ENCODE results near the gene PTPRD. TPM values are rescaled to one million over a fixed set of nuclear protein-coding genes. Genes with fewer than 3 reads are reported as not detected.
"Not testable (repeated sequence)": the region's sequence is repeated elsewhere in the genome, so short reads cannot be mapped to it uniquely, and the experiment has no call there.

PTPRD gene
- total RNA-seq, 1 donor from 2014 or later = 30.8 TPM

DNA sequence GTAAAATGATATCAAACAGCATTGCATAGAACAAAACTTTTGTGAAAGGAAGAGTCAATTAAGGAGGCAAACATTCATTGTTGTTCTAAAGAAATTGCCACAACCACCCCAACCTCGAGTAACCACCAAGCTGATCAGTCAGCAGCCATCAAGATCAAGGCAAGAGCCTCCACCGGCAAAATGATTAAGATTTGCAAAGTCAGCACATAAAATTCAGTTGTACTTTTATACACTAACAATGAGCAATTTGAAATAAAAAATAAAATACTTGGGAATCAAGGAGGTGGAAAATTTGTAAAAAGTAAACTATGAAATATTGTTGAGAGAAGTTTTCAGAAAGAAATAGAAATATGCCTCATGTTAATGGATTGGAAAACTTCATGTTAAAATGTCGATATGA, 1118.5 kb downstream of the PTPRD start:
- TF ChIP-seq, protein P1, sequence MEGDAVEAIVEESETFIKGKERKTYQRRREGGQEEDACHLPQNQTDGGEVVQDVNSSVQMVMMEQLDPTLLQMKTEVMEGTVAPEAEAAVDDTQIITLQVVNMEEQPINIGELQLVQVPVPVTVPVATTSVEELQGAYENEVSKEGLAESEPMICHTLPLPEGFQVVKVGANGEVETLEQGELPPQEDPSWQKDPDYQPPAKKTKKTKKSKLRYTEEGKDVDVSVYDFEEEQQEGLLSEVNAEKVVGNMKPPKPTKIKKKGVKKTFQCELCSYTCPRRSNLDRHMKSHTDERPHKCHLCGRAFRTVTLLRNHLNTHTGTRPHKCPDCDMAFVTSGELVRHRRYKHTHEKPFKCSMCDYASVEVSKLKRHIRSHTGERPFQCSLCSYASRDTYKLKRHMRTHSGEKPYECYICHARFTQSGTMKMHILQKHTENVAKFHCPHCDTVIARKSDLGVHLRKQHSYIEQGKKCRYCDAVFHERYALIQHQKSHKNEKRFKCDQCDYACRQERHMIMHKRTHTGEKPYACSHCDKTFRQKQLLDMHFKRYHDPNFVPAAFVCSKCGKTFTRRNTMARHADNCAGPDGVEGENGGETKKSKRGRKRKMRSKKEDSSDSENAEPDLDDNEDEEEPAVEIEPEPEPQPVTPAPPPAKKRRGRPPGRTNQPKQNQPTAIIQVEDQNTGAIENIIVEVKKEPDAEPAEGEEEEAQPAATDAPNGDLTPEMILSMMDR (IDR thresholded peaks at IDR 0.05) = no peak
- no peak for ATAC-seq
- no peaks in the 10 kb centered on the region for H3K27me3 ChIP-seq
- no peaks in the 10 kb centered on the region for H3K9me3 ChIP-seq
- no peak overlapping the region for H3K27ac ChIP-seq
- no peak overlapping the region for H3K4me3 ChIP-seq
- H3K36me3 ChIP-seq = no peaks in the 10 kb centered on the region
- no peaks in the 10 kb centered on the region for H3K4me1 ChIP-seq
- no peak for DNase-seq
- intact Hi-C loops (cut with DNase I) = no loop called here

DNA sequence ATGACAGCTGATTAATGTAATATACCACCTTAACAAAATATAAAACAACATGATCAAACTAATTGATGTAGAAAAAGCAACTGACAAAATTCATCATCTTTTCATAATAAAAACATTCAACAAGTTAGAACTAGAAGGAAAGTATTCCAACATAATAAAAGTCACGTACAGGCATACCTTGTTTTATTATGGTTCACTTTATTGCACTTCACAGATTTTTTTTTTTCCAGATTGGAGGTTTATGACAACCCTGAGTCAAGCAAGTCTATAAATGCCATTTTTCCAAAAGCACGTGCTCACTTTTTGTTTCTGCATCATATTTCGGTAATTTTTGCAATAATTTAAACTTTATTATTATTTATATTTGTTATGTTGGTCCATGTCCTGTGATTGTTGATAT, 1120.3 kb downstream of the PTPRD start:
- Histone ChIP-seq H3K9me3 (no peaks in the 10 kb centered on the region), H3K4me1 (no peaks in the 10 kb centered on the region), H3K27me3 (no peaks in the 10 kb centered on the region), H3K36me3 (no peaks in the 10 kb centered on the region), H3K4me3 (no peak overlapping the region), H3K27ac (no peak overlapping the region)
- ATAC-seq = no peak
- TF ChIP-seq, protein P1 (IDR thresholded peaks at IDR 0.05) = no peak
- intact Hi-C loops (cut with DNase I) = no loop called here
- DNase-seq = no peak

DNA sequence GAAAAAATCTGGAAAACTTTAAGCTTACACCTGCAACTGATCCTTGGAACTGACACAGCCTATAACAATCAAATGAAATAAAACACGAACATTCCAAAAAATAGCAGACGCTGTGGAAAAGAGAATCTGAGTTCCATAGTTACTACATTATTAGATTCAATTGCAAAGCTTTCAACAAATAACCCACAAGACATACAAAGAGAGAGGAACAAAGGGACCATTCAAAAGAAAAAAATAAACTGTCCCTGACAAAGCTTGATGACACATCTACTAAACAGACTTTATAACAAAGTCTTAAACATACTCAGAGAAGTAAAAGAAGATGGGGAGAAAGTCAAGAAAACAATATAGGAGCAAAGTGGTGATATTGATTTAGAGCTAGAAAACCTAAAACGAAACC, 1123.6 kb downstream of the PTPRD start:
- TF ChIP-seq, protein P1 (IDR thresholded peaks at IDR 0.05) = no peak
- Histone ChIP-seq H3K9me3 (no peaks in the 10 kb centered on the region), H3K27ac (no peak overlapping the region), H3K36me3 (no peaks in the 10 kb centered on the region), H3K4me3 (no peak overlapping the region), H3K4me1 (no peaks in the 10 kb centered on the region), H3K27me3 (no peaks in the 10 kb centered on the region)
- intact Hi-C loops (cut with DNase I) = no loop called here
- no peak for ATAC-seq
- DNase-seq = no peak

DNA sequence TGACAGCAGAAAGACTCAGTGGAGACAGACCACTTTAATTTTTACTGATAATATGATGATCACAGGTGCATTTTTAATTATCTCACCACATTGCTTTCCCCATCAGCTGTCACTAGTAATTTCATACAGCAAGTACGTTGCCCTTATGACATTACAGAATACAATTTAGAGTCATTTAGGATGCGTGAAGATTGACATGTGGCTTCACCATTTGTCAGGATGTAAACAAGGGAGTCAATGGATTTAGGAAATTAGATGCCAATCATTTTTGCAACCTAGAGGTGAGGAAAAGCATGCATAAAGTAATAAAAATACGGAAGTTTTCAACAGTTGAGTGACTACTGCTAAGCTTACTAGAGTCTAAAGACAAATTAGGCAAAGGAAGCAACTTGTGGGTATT, 1129.6 kb downstream of the PTPRD start:
- no peaks in the 10 kb centered on the region for H3K9me3 ChIP-seq
- intact Hi-C loops (cut with DNase I) = no loop called here
- H3K4me1 ChIP-seq = no peaks in the 10 kb centered on the region
- no peaks in the 10 kb centered on the region for H3K36me3 ChIP-seq
- H3K27ac ChIP-seq = no peak overlapping the region
- TF ChIP-seq, protein P1 (IDR thresholded peaks at IDR 0.05) = no peak
- ATAC-seq (no peak), DNase-seq (no peak)
- H3K4me3 ChIP-seq = no peak overlapping the region
- no peaks in the 10 kb centered on the region for H3K27me3 ChIP-seq

DNA sequence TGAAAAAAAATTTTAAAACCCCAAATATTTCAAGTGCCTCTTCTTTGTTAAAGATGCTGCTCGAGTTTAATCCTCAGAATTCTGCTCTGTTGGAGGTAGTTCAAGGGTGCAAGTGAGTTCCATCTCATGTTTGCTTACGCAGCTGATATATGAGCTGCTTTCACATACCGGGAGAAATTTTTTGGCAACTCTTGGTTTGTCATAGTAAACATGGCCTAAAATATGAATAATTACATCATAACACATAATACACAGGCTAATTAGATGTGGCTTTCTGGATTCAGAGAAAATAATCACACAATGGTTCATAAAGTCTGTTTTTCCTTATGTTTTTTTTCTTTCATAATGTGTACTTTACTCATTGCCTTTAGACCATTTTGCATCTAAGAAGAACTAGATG, 1134.1 kb downstream of the PTPRD start:
- intact Hi-C loops (cut with DNase I) = no loop called here
- Histone ChIP-seq H3K27me3 (no peaks in the 10 kb centered on the region), H3K9me3 (no peaks in the 10 kb centered on the region), H3K36me3 (no peaks in the 10 kb centered on the region), H3K4me1 (no peaks in the 10 kb centered on the region), H3K27ac (no peak overlapping the region), H3K4me3 (no peak overlapping the region)
- ATAC-seq = no peak
- no peak for DNase-seq
- TF ChIP-seq, protein P1 (IDR thresholded peaks at IDR 0.05) = no peak

DNA sequence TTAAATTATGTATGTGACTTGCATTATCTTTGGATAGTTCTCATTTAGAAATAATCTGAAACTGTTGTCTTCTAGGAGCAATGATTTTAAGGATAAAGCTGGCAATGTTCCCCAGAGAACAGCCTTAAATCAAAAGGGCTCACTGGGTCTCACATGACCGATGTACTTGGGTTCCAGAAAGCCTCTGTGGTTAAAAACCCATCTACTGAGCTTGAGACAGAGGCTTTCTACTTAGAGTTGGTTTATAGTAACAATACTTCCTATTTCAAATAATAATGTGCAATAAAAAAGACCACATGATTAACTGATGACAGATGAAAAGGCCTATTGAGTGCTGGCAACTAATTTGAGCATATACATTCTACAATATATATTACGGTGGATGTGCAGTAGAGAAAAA, 1143.5 kb downstream of the PTPRD start:
- ATAC-seq (no peak), DNase-seq (no peak)
- Histone ChIP-seq H3K27ac (no peak overlapping the region), H3K9me3 (no peaks in the 10 kb centered on the region), H3K4me3 (no peak overlapping the region), H3K4me1 (no peaks in the 10 kb centered on the region), H3K36me3 (no peaks in the 10 kb centered on the region), H3K27me3 (no peaks in the 10 kb centered on the region)
- TF ChIP-seq, protein P1 (IDR thresholded peaks at IDR 0.05) = no peak
- intact Hi-C loops (cut with DNase I) = no loop called here

DNA sequence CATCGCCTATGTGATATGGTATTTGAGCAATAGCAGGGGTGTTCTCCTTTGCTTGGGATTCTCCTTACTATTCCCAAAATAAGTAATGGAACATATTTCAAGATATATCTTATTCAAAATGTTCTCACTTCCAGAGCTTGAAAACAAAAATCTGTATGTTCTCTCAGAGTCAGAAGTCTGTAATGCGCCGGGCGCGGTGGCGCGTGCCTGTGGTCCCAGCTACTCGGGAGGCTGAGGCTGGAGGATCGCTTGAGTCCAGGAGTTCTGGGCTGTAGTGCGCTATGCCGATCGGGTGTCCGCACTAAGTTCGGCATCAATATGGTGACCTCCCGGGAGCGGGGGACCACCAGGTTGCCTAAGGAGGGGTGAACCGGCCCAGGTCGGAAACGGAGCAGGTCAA, 1170.9 kb downstream of the PTPRD start:
- H3K36me3 ChIP-seq; H3K27me3 ChIP-seq; H3K4me1 ChIP-seq; H3K9me3 ChIP-seq; intact Hi-C loops (cut with DNase I); DNase-seq; H3K27ac ChIP-seq; ATAC-seq; H3K4me3 ChIP-seq: not testable (repeated sequence)
